ENCODE measurements around the gene CRTC3.
"Not testable (repeated sequence)": the region's sequence is repeated elsewhere in the genome, so short reads cannot be mapped to it uniquely, and the experiment has no call there.

Gene CRTC3

GRCh38 chr15:90624278-90624981 is 94.7 kb downstream of the CRTC3 start:
- no peak for DNase-seq (ENCODE audit: low read depth)

DNA sequence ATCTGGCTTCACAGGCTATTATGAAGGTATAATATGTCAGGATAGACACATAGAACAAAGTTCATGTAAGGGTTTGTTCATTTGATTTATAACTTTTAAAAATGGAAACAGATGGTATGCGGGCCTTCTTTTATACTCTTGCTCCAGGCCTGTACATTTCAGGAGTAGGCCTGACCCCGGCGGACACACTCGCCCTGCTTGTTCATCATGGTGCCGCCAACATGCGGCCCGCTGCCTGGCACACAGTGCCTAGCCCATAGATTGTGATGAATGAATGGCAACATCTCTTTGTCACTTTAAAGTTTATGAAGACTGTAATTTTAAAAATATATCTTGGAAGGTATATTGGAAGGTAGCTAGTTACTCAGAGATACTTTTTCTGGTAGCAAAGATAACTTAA is 95.3 kb downstream of the CRTC3 start:
- no peak for DNase-seq (ENCODE audit: low read depth)

GRCh38 chr15:90629217-90629616 is 99.5 kb downstream of the CRTC3 start:
- no peak for DNase-seq (ENCODE audit: low read depth)

DNA sequence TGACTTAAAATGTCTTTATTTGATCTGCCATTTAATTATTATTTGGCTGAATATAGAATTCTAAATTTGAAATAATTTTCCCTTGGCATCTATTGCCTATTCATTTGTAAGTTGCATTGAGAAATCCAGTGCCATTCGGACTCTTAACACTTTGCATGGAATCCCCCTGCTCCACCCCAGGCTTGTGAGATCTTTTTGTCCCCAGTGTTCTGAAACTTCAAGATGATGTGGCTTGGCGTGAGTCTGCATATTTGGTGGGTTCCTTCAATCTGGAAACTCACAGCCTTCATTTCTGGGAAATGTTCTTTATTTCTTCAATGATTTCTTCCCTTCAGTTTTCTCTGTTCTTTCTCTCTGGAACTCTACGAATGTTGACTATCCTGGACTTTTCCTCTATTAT is 103.6 kb downstream of the CRTC3 start:
- DNase-seq (ENCODE audit: low read depth) = no peak

DNA sequence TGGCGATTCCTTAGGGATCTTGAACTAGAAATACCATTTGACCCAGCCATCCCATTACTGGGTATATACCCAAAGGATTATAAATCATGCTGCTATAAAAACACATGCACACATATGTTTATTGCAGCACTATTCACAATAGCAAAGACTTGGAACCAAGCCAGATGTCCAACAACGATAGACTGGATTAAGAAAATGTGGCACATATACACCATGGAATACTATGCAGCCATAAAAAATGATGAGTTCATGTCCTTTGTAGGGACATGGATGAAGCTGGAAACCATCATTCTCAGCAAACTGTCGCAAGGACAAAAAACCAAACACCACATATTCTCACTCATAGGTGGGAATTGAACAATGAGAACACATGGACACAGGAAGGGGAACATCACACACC is 107.3 kb downstream of the CRTC3 start:
- DNase-seq (ENCODE audit: low read depth) = not testable (repeated sequence)

GRCh38 chr15:90637693-90638092 is 108.0 kb downstream of the CRTC3 start:
- no peak for DNase-seq (ENCODE audit: low read depth)

- no peak for DNase-seq (ENCODE audit: low read depth)
Measured at GRCh38 chr15:90638201-90638691, 108.5 kb downstream of the CRTC3 start.

GRCh38 chr15:90638963-90639362 is 109.2 kb downstream of the CRTC3 start:
- no peak for DNase-seq (ENCODE audit: low read depth)

- DNase-seq (ENCODE audit: low read depth) = no peak
Measured at GRCh38 chr15:90640862-90641261, 111.1 kb downstream of the CRTC3 start.

DNA sequence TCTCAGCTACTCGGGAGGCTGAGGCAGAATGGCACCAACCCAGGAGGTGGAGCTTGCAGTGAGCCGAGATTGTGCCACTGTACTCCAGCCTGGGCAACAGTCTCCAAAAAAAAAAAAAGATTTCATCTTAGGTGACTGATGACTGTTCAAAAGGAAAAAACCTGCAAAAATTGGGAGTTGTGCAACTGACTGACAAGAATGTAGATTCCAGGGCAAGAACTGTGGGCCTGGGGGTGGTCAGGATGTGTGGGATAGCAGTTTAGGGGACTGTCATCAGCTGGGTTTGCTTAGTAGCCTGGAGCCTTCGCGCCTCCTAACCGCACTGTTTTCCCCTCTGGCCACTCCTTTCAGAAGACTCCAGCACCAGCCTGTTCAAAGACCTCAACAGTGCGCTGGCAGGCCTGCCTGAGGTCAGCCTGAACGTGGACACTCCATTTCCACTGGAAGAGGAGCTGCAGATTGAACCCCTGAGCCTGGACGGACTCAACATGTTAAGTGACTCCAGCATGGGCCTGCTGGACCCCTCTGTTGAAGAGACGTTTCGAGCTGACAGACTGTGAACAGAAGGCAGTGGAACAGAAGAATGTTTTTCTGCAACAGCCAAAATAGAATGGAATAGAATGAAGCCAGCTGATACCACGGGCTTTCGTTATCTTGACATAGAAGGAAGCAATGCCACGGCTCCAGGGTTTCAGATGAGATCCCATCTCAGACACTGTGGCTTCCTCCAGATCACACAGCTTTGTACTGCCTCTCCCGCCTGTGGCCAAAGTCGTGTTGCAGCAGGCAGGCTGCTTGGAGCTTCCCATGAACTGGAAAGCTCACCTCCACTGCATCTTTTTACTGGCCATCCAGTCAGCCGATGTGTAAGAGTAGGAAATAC is 112.1 kb downstream of the CRTC3 start:
- no peak for DNase-seq (ENCODE audit: low read depth)

GRCh38 chr15:90642464-90643300 is 113.0 kb downstream of the CRTC3 start:
- no peak for DNase-seq (ENCODE audit: low read depth)

- no peak for DNase-seq (ENCODE audit: low read depth)
Measured at GRCh38 chr15:90643301-90643632, 113.5 kb downstream of the CRTC3 start.

DNA sequence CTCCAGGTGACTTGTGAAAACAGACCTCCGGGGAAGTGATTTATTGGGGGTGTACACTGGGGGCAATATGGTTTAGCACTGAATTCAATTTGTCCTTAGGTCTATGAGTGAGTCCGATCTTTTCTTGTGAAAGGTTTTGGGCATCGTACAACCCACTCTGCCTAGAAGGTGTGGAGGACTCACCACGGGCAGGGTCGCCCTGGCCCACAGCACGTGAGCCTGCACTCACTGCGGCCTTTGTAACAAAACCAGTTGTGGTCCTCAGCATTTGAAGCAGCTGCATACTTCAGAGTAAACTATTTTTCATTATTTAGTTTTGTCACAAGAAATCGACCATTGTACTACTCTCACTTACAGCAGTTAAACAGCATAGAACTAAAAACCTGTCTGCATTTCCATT is 114.8 kb downstream of the CRTC3 start:
- no peak for DNase-seq (ENCODE audit: low read depth)

GRCh38 chr15:90644952-90645725 is 115.4 kb downstream of the CRTC3 start:
- no peak for DNase-seq (ENCODE audit: low read depth)

- no peak for DNase-seq (ENCODE audit: low read depth)
Measured at GRCh38 chr15:90645873-90646575, 116.3 kb downstream of the CRTC3 start.

- DNase-seq (ENCODE audit: low read depth) = no peak
Measured at GRCh38 chr15:90646662-90647305, 117.1 kb downstream of the CRTC3 start.

- no peak for DNase-seq (ENCODE audit: low read depth)
Measured at GRCh38 chr15:90647326-90647725, 117.6 kb downstream of the CRTC3 start.

DNA sequence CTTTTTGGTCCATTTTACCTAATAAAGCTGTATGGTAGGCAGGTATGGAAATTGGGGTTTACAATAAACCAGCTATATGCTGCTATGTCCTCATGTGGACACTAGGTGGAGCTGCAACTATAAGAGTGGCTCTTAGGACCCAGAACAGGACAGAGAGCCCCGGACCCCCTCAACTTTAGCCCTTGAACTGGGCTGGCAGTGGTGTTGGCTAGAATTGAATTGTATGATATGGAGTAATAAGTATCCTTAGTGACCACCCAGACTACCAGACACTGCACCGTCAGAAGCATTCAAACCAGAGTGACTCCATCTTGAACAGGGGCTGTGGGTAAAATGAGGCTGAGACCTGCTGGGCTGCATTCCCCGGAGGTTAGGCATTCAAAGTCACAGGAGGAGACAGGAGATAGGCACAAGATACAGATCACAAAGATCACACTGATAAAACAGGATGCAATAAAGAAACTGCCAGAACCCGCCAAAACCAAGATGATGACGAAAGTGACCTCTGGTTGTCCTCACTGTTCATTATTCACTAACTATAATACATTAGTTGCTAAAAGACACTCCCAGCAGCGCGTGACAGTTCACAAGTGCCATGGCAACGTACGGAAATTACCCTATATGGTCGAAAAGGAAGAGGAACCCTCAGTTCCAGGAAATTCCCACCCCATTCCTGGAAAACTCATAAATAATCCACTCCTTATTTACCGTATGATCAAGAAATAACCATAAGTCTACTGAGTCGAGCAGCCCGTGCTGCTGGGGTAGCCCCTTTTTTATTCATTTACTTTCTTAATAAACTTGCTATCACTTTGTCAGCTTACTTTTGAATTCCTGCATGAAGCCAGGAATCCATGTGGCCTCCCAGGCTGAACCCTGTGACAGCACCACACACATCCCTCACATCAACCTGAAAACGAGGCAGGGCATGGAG is 118.7 kb downstream of the CRTC3 start:
- DNase-seq (ENCODE audit: low read depth) = no peak
